Spleen (tissue), 11 donors: ENCODE measurements around the gene C1QTNF1. TPM values are rescaled to one million over a fixed set of nuclear protein-coding genes. Genes with fewer than 3 reads are reported as not detected.

ENCODE experiments used
- DNase-seq: peaks from one replicate; pipeline ENCODE4 v3.0.0-alpha.2; 2020
- H3K27ac ChIP-seq, 8 donors: fragments of 200-600 bp; sonication (generic) in 7 of 8; 1 replicate in 4 of 8; 2 replicates in 4 of 8; pipeline versions ENCODE4 v1.5.0 to v1.8.0; 2016 to 2021; ENCODE audit warnings: inconsistent platforms in 4 of 8, mild to moderate bottlenecking in 4 of 8, moderate library complexity in 1 of 8
- H3K27me3 ChIP-seq, 7 donors: fragments of 200-600 bp; sonication (generic) in 6 of 7; replicated peaks in 1 of 7; 1 replicate in 4 of 7; 2 replicates in 3 of 7; pipeline versions ENCODE4 v1.5.0 to v1.8.0; 2016 to 2021; ENCODE audit warnings: inconsistent platforms in 3 of 7, mild to moderate bottlenecking in 1 of 7
- H3K36me3 ChIP-seq, 6 donors: fragments of 200-600 bp; sonication (generic) in 5 of 6; 1 replicate in 4 of 6; 2 replicates in 2 of 6; pipeline versions ENCODE4 v1.5.0 to v1.8.0; 2016 to 2021; ENCODE audit warnings: inconsistent platforms in 2 of 6
- H3K4me1 ChIP-seq, 6 donors: fragments of 200-600 bp; sonication (generic) in 5 of 6; 1 replicate in 3 of 6; 2 replicates in 3 of 6; pipeline versions ENCODE4 v1.5.0 to v1.8.0; 2016 to 2021; ENCODE audit warnings: inconsistent platforms in 3 of 6
- H3K4me3 ChIP-seq, 8 donors: fragments of 200-600 bp; sonication (generic) in 7 of 8; 1 replicate in 4 of 8; 2 replicates in 4 of 8; pipeline versions ENCODE4 v1.5.0 to v1.8.0; 2016 to 2021; ENCODE audit warnings: inconsistent platforms in 4 of 8, mild to moderate bottlenecking in 4 of 8, moderate library complexity in 2 of 8
- H3K9me3 ChIP-seq, 8 donors: fragments of 200-600 bp; sonication (generic) in 7 of 8; 1 replicate in 4 of 8; 2 replicates in 4 of 8; pipeline versions ENCODE4 v1.5.0 to v1.8.0; 2016 to 2021; ENCODE audit warnings: inconsistent platforms in 4 of 8
- POLR2A ChIP-seq, 3 donors: fragments of 450-650 bp; IDR thresholded peaks; one replicate each; pipeline ENCODE4 v1.5.1; 2017; ENCODE audit warnings: antibody characterized with exemption in 3 of 3, mild to moderate bottlenecking in 1 of 3
- POLR2AphosphoS5 ChIP-seq, 3 donors: sonication (generic); formaldehyde crosslinking; IDR thresholded peaks; one replicate each; pipeline ENCODE4 v1.5.1; 2017; ENCODE audit warnings: antibody characterized with exemption in 3 of 3
- WGBS, 5 donors: extraction: QIAGEN DNeasy Blood & Tissue Kit in 3 of 5; methylation state at CpG; one replicate each; pipeline versions ENCODE4 v1.1.5 to v1.1.7; 2013 to 2018; 5-methylcytosine and 5-hydroxymethylcytosine counted together
- intact Hi-C: fragments of 100-400 bp; cut with DNase I; formaldehyde crosslinking; loops from one replicate; pipeline ENCODE4 v1.15.0; 2023; ENCODE audit warnings: low total_unique reads
- polyA plus RNA-seq, 3 donors: library from polyadenylated mRNA; stranded (reverse); fragments of 200-250 nt; gene quantifications; one replicate each; pipeline ENCODE4 v1.2.1, GENCODE V29; 2013
- total RNA-seq, 7 donors: library from RNA; depleted of rRNA in 3 of 7; stranded (reverse); fragments of >200 nt in 3 of 7; fragmentation: NEBNext Ultra II Directional in 4 of 7; extraction: Animal tissue kit (Norgen Biotek cat#: 25700) in 4 of 7; gene quantifications; one replicate each; pipeline versions ENCODE4 v1.1.0 to v1.2.1, GENCODE V29; 2016 to 2021
- TF ChIP-seq, protein P1 (sequence below), 11 experiments: fragments of 200-600 bp in 7 of 11; fragments of 450-650 bp in 4 of 11; sonication (generic) in 4 of 11; IDR thresholded peaks in 8 of 11; conservative IDR thresholded peaks in 3 of 11; 1 replicate in 7 of 11; 2 replicates in 4 of 11; pipeline versions ENCODE4 v1.4.0 to v1.8.0; 2016 to 2021; ENCODE audit warnings: antibody characterized with exemption in 11 of 11, inconsistent platforms in 4 of 11, mild to moderate bottlenecking in 1 of 11
- donor health status: healthy with polysubstance abuse.
- donor health status: DM: no; HTN: no; CAD: no; lungs with moderate emphysema.
- donor health status: DM: no; HTN: no; CAD: no.
- donor health status: Bipolar disorder and iron deficiency.
- donor health status: healthy.
- donor health status: DM: no; HTN: no; CAD: no.
- donor health status: DM: yes; HTN: yes; CAD: no.

C1QTNF1 gene
- total and polyA plus RNA-seq, 10 donors, result 14.7 to 101 (median 44.4) TPM

GRCh38 chr17:79074649-79075445 lies 50.9 kb downstream of the C1QTNF1 start, which contains the start of gene ENGASE:
Gene ENGASE, plus strand, starts transcription at chr17:79074824. Its CDS starts 121 bp downstream, at chr17:79074945.
- intact Hi-C loops, result no loop called here
- WGBS, 5 donors, result 0 to 1% (median 1%) methylated on average over 32 to 106 of the region's 106 CpGs
- H3K27me3 ChIP-seq, result no peaks in the 10 kb centered on the region

DNA sequence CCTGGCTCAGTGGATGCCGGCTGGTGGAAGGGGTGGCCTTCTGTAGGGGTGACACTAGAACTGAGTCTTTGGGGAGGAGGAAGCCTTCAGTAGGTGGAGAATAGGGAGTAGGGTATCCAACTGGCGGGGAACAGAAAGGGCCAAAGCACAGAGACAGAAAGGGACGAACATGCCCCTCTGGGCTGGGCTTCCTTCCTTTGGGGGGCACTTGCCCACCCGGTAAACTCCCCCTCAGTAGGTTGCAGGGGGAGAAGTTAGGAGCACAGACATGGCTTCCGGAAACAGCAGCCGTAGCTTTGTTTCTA lies 51.4 kb downstream of the C1QTNF1 start:
- Histone ChIP-seq H3K36me3 (peaks cover 0 to 33% (median 30%) of the 10 kb centered on the region in 6 donors), H3K4me3 (peak overlapping the region; percentile 61 to 92 (median 82)), H3K27ac (peak overlapping the region; percentile 76 to 91 (median 88)), H3K27me3 (no peaks in the 10 kb centered on the region), H3K9me3 (no peaks in the 10 kb centered on the region), H3K4me1 (peaks cover 11 to 44% (median 30%) of the 10 kb centered on the region in 6 donors)
- no peak for DNase-seq
- intact Hi-C loops, result no loop called here
- whole genome bisulfite sequencing, 5 donors, result 0 to 11% (median 6%) methylated on average over 6 of the region's 6 CpGs
- TF ChIP-seq, protein P1, sequence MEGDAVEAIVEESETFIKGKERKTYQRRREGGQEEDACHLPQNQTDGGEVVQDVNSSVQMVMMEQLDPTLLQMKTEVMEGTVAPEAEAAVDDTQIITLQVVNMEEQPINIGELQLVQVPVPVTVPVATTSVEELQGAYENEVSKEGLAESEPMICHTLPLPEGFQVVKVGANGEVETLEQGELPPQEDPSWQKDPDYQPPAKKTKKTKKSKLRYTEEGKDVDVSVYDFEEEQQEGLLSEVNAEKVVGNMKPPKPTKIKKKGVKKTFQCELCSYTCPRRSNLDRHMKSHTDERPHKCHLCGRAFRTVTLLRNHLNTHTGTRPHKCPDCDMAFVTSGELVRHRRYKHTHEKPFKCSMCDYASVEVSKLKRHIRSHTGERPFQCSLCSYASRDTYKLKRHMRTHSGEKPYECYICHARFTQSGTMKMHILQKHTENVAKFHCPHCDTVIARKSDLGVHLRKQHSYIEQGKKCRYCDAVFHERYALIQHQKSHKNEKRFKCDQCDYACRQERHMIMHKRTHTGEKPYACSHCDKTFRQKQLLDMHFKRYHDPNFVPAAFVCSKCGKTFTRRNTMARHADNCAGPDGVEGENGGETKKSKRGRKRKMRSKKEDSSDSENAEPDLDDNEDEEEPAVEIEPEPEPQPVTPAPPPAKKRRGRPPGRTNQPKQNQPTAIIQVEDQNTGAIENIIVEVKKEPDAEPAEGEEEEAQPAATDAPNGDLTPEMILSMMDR (IDR thresholded peaks at IDR 0.05 in 8 of 11, conservative IDR thresholded peaks at IDR 0.05 in 3 of 11), result no peak
- TF ChIP-seq POLR2AphosphoS5 (IDR thresholded peaks at IDR 0.05), result no peak
- TF ChIP-seq POLR2A (IDR thresholded peaks at IDR 0.05), result no peak

More at GRCh38 chr17:79074649-79075445, 50.9 kb downstream of the C1QTNF1 start, which contains the start of gene ENGASE:
- TF ChIP-seq, protein P1 (IDR thresholded peaks at IDR 0.05 in 8 of 11, conservative IDR thresholded peaks at IDR 0.05 in 3 of 11), result peak in 1 of 11 experiments; percentile 37
- no peak for TF ChIP-seq POLR2A (IDR thresholded peaks at IDR 0.05)
- peak; percentile 74 to 88 (median 84) for TF ChIP-seq POLR2AphosphoS5 (IDR thresholded peaks at IDR 0.05)
- Histone ChIP-seq H3K4me1 (peaks cover 11 to 44% (median 30%) of the 10 kb centered on the region in 6 donors), H3K27ac (peak within 1 kb of the TSS; percentile 76 to 91 (median 88)), H3K4me3 (peak within 1 kb of the TSS; percentile 61 to 92 (median 82)), H3K9me3 (no peaks in the 10 kb centered on the region), H3K36me3 (peaks cover 0 to 28% (median 24%) of the 10 kb centered on the region in 6 donors)
- DNase-seq, result peak; percentile 99

DNA sequence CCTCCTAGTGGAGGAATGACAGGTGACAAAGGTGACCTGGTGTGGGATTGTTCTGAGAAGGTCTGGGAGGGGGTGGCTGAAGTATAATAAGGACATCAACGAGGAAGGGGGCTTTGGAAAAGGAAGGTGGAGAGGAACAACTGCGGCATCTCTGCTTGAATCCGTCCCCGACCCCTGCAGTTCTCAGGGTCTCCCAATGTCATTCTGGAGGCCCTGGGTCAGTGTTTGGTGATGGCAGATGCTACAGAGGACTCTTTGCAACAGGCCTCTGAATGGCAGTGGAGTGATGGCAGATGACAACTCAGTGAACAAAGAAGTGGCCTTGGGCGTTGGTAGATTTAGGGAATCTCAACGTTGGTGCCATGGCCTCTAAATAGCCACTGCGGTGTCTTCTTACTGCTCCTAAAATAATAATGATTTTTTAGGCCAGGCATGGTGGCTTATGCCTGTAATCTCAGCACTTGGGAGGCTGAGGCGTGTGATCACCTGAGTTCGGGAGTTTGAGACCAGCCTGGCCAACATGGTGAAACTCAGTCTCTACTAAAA lies 52.0 kb downstream of the C1QTNF1 start:
- H3K27ac ChIP-seq, result peak overlapping the region in 6 of 8 donors; percentile 77 to 91 (median 90)
- H3K4me3 ChIP-seq, result peak overlapping the region; percentile 61 to 92 (median 82)
- H3K36me3 ChIP-seq, result peaks cover 0 to 39% (median 35%) of the 10 kb centered on the region in 6 donors
- intact Hi-C loops, result no loop called here
- no peaks in the 10 kb centered on the region for H3K27me3 ChIP-seq
- no peaks in the 10 kb centered on the region for H3K9me3 ChIP-seq
- 70 to 84% (median 81%) methylated on average over 9 of the region's 9 CpGs for WGBS, 5 donors
- TF ChIP-seq POLR2A (IDR thresholded peaks at IDR 0.05), result no peak
- TF ChIP-seq, protein P1 (IDR thresholded peaks at IDR 0.05 in 8 of 11, conservative IDR thresholded peaks at IDR 0.05 in 3 of 11), result no peak
- TF ChIP-seq POLR2AphosphoS5 (IDR thresholded peaks at IDR 0.05), result no peak
- H3K4me1 ChIP-seq, result peaks cover 11 to 44% (median 30%) of the 10 kb centered on the region in 6 donors
- peak; percentile 42 for DNase-seq

GRCh38 chr17:79077587-79077986 lies 53.6 kb downstream of the C1QTNF1 start:
- peaks cover 11 to 52% (median 32%) of the 10 kb centered on the region in 6 donors for H3K4me1 ChIP-seq
- H3K27ac ChIP-seq, result no peak overlapping the region
- intact Hi-C loops, result no loop called here
- TF ChIP-seq, protein P1 (IDR thresholded peaks at IDR 0.05 in 8 of 11, conservative IDR thresholded peaks at IDR 0.05 in 3 of 11), result no peak
- TF ChIP-seq POLR2A (IDR thresholded peaks at IDR 0.05) (no peak), POLR2AphosphoS5 (IDR thresholded peaks at IDR 0.05) (no peak)
- peak; percentile 60 for DNase-seq
- no peaks in the 10 kb centered on the region for H3K27me3 ChIP-seq
- no peaks in the 10 kb centered on the region for H3K9me3 ChIP-seq
- no peak overlapping the region for H3K4me3 ChIP-seq
- 85 to 94% (median 92%) methylated on average over 12 of the region's 12 CpGs for WGBS, 5 donors
- peaks cover 0 to 55% (median 51%) of the 10 kb centered on the region in 6 donors for H3K36me3 ChIP-seq
